AG04450 (cell line): ENCODE data around the gene TARS3. TPM values are rescaled to one million over a fixed set of nuclear protein-coding genes. Genes with fewer than 3 reads are reported as not detected.
"Not testable (repeated sequence)": the region's sequence is repeated elsewhere in the genome, so short reads cannot be mapped to it uniquely, and the experiment has no call there.

Source experiments
- CTCF ChIA-PET: fragments of 300-600, 350-600 bp; formaldehyde crosslinking; extraction: SDS; loops from one replicate; lab custom pipeline; 2022; ENCODE audit warnings: antibody characterized with exemption, inconsistent platforms; lab: Charles Lee
- POLR2A ChIA-PET: fragments of 350-600 bp; formaldehyde crosslinking; extraction: SDS; loops from one replicate; lab custom pipeline; 2021; ENCODE audit warnings: antibody characterized with exemption, inconsistent platforms; lab: Yijun Ruan, JAX
- DNase-seq: peaks from one replicate; pipeline ENCODE4 v3.0.0-alpha.2; 2011; ENCODE audit warnings: low read depth, low spot score
- H3K27ac ChIP-seq: one replicate; pipeline ENCODE4 v1.5.1; 2012; ENCODE audit warnings: low read depth, low read length, control low read depth
- H3K27me3 ChIP-seq: one replicate; pipeline ENCODE4 v1.6.0; 2012; ENCODE audit warnings: low read length; ENCODE audit not compliant: control insufficient read depth, insufficient read depth
- H3K4me3 ChIP-seq: 2 replicates; pipeline ENCODE4 v1.5.1; 2011; ENCODE audit warnings: mild to moderate bottlenecking, low read depth, low read length, control low read depth
- H3K9me3 ChIP-seq: 2 replicates; pipeline ENCODE4 v1.5.1; 2012; ENCODE audit warnings: low read length; ENCODE audit not compliant: control insufficient read depth, insufficient read depth
- polyA plus RNA-seq: library from polyadenylated mRNA; depleted of rRNA; stranded (reverse); fragments of >200 nt; gene quantifications from 2 replicates; pipeline ENCODE4 v1.2.3, GENCODE V29; 2011
- TF ChIP-seq, protein P1 (sequence below): IDR thresholded peaks from 2 replicates; pipeline ENCODE4 v1.5.1; 2011; ENCODE audit warnings: low read depth, low read length, control low read depth, inconsistent platforms

The TARS3 gene
- polyA plus RNA-seq, 1 experiment: 7.2 TPM

DNA sequence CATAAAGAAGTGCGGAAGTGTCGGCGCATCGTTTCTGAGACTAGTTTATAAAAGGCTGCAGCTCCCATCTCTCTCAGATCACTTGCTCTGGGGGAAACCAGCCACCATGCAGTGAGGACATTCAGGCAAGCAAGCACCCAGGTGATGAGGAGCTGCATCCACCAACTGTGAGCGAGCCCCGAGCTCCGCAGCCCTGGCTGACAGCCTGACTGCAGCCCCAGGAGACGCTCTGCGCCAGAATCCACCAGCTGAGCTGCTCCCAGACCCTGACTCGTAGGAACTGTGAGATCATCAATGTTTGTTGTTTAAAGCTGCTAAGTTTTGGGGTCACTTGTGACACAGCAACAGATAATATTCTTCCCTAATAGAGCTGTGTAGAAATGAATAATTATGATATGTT lies 67.1 kb downstream of the TARS3 start:
- Histone ChIP-seq H3K4me3 (no peak overlapping the region), H3K9me3 (no peaks in the 10 kb centered on the region; the same call in 1 of the 2 replicates), H3K27ac (no peak overlapping the region), H3K27me3 (no peaks in the 10 kb centered on the region)
- ChIA-PET POLR2A (no interaction called here), CTCF (no interaction called here)
- TF ChIP-seq, protein P1, sequence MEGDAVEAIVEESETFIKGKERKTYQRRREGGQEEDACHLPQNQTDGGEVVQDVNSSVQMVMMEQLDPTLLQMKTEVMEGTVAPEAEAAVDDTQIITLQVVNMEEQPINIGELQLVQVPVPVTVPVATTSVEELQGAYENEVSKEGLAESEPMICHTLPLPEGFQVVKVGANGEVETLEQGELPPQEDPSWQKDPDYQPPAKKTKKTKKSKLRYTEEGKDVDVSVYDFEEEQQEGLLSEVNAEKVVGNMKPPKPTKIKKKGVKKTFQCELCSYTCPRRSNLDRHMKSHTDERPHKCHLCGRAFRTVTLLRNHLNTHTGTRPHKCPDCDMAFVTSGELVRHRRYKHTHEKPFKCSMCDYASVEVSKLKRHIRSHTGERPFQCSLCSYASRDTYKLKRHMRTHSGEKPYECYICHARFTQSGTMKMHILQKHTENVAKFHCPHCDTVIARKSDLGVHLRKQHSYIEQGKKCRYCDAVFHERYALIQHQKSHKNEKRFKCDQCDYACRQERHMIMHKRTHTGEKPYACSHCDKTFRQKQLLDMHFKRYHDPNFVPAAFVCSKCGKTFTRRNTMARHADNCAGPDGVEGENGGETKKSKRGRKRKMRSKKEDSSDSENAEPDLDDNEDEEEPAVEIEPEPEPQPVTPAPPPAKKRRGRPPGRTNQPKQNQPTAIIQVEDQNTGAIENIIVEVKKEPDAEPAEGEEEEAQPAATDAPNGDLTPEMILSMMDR: no peak
- DNase-seq: no peak

GRCh38 chr15:101654624-101655337 lies 69.5 kb downstream of the TARS3 start:
- not testable (repeated sequence) for H3K27ac ChIP-seq, H3K27me3 ChIP-seq, DNase-seq, H3K9me3 ChIP-seq, H3K4me3 ChIP-seq
- POLR2A ChIA-PET: interaction anchor here (0.7 kb wide), 1 partner anchor 10 kb away, joined by 3 read pairs; no protein-coding TSS in a partner anchor
- CTCF ChIA-PET: interaction anchor here (1.7 kb wide), 1 partner anchor 13 kb away, joined by 10 read pairs; no protein-coding TSS in a partner anchor

DNA sequence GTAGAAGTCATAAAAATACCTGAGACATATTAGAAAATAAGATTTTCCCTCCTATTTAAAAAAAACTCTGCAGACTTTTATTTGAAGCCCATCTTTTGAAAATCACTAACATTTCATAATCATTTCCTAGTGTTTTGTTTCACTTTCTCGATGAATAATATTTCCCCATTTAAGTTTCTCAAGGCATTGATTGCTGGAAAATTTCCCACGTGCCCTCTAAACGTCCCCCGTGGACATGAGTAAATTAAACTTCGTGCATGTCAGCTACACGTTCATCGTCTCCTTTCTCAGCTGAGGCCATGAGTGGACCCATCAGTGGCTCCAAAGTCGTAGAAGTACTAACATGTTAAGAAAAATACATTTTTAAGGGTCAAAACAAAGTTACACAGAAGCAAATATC lies 70.1 kb downstream of the TARS3 start:
- H3K4me3 ChIP-seq: no peak overlapping the region
- TF ChIP-seq, protein P1: no peak
- DNase-seq: no peak
- H3K27me3 ChIP-seq: no peaks in the 10 kb centered on the region
- CTCF ChIA-PET: interaction anchor here (2.0 kb wide), 1 partner anchor 13 kb away, joined by 8 read pairs; no protein-coding TSS in a partner anchor
- no peak overlapping the region for H3K27ac ChIP-seq
- no peaks in the 10 kb centered on the region; the same call in 1 of the 2 replicates for H3K9me3 ChIP-seq
- POLR2A ChIA-PET: no interaction called here

- POLR2A ChIA-PET: no interaction called here
- no peak for DNase-seq
- CTCF ChIA-PET: interaction anchor here (1.2 to 2.0 kb wide), 2 partner anchors 11 to 23 kb away, joined by 4 to 8 read pairs; no protein-coding TSS in a partner anchor
These were observed 71.4 kb downstream of the TARS3 start for GRCh38 chr15:101652786-101653430.

DNA sequence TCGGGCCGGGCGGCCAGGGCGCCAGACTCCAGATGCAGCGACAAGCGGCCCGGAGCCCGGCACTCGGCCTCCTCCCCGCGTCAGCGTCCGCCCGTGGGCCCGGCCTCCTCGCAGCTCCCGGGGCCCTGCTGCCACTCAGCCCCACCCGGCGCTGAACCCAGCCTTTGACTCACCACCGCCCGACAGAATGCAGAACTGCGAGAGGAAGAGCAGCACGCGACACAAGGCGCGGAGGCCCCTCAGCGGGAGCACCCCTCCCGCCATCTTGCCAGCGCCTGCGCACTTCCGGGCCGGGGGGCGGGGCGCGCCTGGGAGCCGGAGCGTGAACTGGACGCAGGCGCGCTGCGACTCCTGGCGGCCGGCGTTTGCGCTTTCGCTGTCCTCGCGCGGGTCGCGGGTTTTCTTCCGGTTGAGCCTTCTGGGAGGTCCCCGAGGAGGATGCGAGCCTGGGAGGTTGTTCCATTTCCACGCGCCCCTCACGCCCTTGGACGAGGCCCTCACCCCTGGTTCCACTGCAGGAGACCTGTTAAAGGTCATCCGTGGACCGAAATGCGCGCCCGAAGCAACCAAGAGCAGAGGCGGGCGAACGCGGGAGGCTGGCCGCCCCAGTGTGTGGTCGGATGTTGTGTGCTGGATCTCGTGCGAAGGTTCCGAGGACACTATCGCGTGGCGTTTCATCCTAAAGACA lies 72.0 kb downstream of the TARS3 start, which contains the start of gene TM2D3:
TM2D3 (minus strand) TSS at position 284 of the 688 bp plus-strand sequence; CDS start at position 264, 20 bp downstream.
- peak within 1 kb of the TSS; percentile 88 for H3K27ac ChIP-seq
- peak; percentile 72 for DNase-seq
- H3K9me3 ChIP-seq: no peaks in the 10 kb centered on the region; the same call in 1 of the 2 replicates
- ChIA-PET CTCF (interaction anchor here (1.1 to 2.0 kb wide), 3 partner anchors 11 to 24 kb away, joined by 4 to 8 read pairs (median 8); no protein-coding TSS in a partner anchor), POLR2A (no interaction called here)
- TF ChIP-seq, protein P1: peak; percentile 76
- peak within 1 kb of the TSS; percentile 94 for H3K4me3 ChIP-seq
- no peaks in the 10 kb centered on the region for H3K27me3 ChIP-seq

More at GRCh38 chr15:101652786-101653430, 71.4 kb downstream of the TARS3 start:
- Histone ChIP-seq H3K27ac (peak overlapping the region; percentile 82), H3K27me3 (no peaks in the 10 kb centered on the region), H3K4me3 (peak overlapping the region; percentile 94), H3K9me3 (no peaks in the 10 kb centered on the region; the same call in 1 of the 2 replicates)
- TF ChIP-seq, protein P1: no peak
